NCI-H146 treated with DMSO at 0.1 percent for 48 hours (cell line): ENCODE measurements around the gene CD38.
"Not testable (repeated sequence)": the region's sequence is repeated elsewhere in the genome, so short reads cannot be mapped to it uniquely, and the experiment has no call there.

ENCODE experiments used
- DNase-seq: peaks from one replicate; lab custom pipeline; 2025; ENCODE audit not compliant: unreplicated experiment; lab: John Stamatoyannopoulos, UW

Gene CD38

GRCh38 chr4:15758294-15758693 is 19.8 kb upstream of the CD38 start:
- no peak for DNase-seq

GRCh38 chr4:15762460-15762859 is 15.7 kb upstream of the CD38 start:
- not testable (repeated sequence) for DNase-seq

GRCh38 chr4:15765391-15765790 is 12.7 kb upstream of the CD38 start:
- no peak for DNase-seq

GRCh38 chr4:15765910-15766697 is 12.0 kb upstream of the CD38 start:
- no peak for DNase-seq

GRCh38 chr4:15766821-15767220 is 11.3 kb upstream of the CD38 start:
- DNase-seq = no peak

GRCh38 chr4:15769202-15769601 is 8.9 kb upstream of the CD38 start:
- DNase-seq = no peak

- no peak for DNase-seq
Observed at GRCh38 chr4:15771216-15772058, 6.7 kb upstream of the CD38 start.

GRCh38 chr4:15774020-15774420 is 4.1 kb upstream of the CD38 start:
- no peak for DNase-seq

GRCh38 chr4:15776871-15777648 is 1.1 kb upstream of the CD38 start:
- no peak for DNase-seq

- DNase-seq = no peak
Observed at GRCh38 chr4:15777697-15778288, 335 bp upstream of the CD38 start.

- no peak for DNase-seq
Observed at GRCh38 chr4:15779306-15779705, 1.2 kb downstream of the CD38 start.

- no peak for DNase-seq
Observed at GRCh38 chr4:15779809-15780208, 1.7 kb downstream of the CD38 start.

GRCh38 chr4:15781427-15782095 is 3.4 kb downstream of the CD38 start:
- no peak for DNase-seq

- no peak for DNase-seq
Observed at GRCh38 chr4:15783676-15784075, 5.5 kb downstream of the CD38 start.

GRCh38 chr4:15784959-15785634 is 7.0 kb downstream of the CD38 start:
- no peak for DNase-seq

- no peak for DNase-seq
Observed at GRCh38 chr4:15786743-15787142, 8.6 kb downstream of the CD38 start.

- DNase-seq = no peak
Observed at GRCh38 chr4:15792974-15793373, 14.8 kb downstream of the CD38 start.

- no peak for DNase-seq
Observed at GRCh38 chr4:15793506-15794363, 15.6 kb downstream of the CD38 start.

- DNase-seq = no peak
Observed at GRCh38 chr4:15794426-15794825, 16.3 kb downstream of the CD38 start.
